Body of pancreas (tissue), 4 donors: Measurements from ENCODE around the gene CLIC3. TPM values are rescaled to one million over a fixed set of nuclear protein-coding genes. Genes with fewer than 3 reads are reported as not detected.

Experiments used
- ATAC-seq: fragments of 150-250 bp; one replicate; pipeline ENCODE4 v1.9.1; 2016
- DNase-seq, 4 donors: peaks; one replicate each; pipeline ENCODE4 v3.0.0-alpha.2; 2019
- H3K27ac ChIP-seq, 4 donors: fragments of 200-600 bp; sonication (generic); 1 replicate in 3 of 4; 2 replicates in 1 of 4; pipeline versions ENCODE4 v1.5.1 to v1.6.1; 2016 to 2019; ENCODE audit warnings: mild to moderate bottlenecking in 1 of 4, mixed read lengths in 1 of 4, moderate library complexity in 1 of 4
- H3K27me3 ChIP-seq, 2 donors: fragments of 200-600 bp; sonication (generic); one replicate each; pipeline ENCODE4 v1.6.0; 2016; ENCODE audit warnings: mild to moderate bottlenecking in 1 of 2
- H3K36me3 ChIP-seq, 2 donors: fragments of 200-600 bp; sonication (generic); replicated peaks in 1 of 2; 2 replicates each; pipeline ENCODE4 v1.5.1; 2016; ENCODE audit warnings: low read depth in 2 of 2; ENCODE audit not compliant: insufficient read depth in 1 of 2
- H3K4me1 ChIP-seq: fragments of 200-600 bp; sonication (generic); one replicate; pipeline ENCODE4 v1.6.0; 2016
- H3K4me3 ChIP-seq, 2 donors: fragments of 200-600 bp; sonication (generic); 1 replicate in 1 of 2; 2 replicates in 1 of 2; pipeline ENCODE4 v1.5.1; 2016 to 2019
- H3K9me3 ChIP-seq, 3 donors: fragments of 200-600 bp; sonication (generic); 1 replicate in 2 of 3; 2 replicates in 1 of 3; pipeline ENCODE4 v1.5.1; 2016
- POLR2A ChIP-seq, 3 donors: fragments of 450-650 bp; IDR thresholded peaks; one replicate each; pipeline ENCODE4 v1.6.1; 2016; ENCODE audit warnings: antibody characterized with exemption in 3 of 3, mild to moderate bottlenecking in 2 of 3
- WGBS, 2 donors: methylation state at CpG; one replicate each; pipeline ENCODE4 v1.1.5; 2017; 5-methylcytosine and 5-hydroxymethylcytosine counted together
- intact Hi-C: fragments of 100-400 bp; cut with DNase I; formaldehyde crosslinking; loops from one replicate; pipeline ENCODE4 v1.15.1; 2023
- total RNA-seq, 2 donors: library from RNA; depleted of rRNA; stranded (reverse); fragments of >200 nt; gene quantifications; one replicate each; pipeline ENCODE4 v1.1.0, GENCODE V29; 2016
- TF ChIP-seq, protein P1 (sequence below), 7 experiments: fragments of 450-650 bp in 4 of 7; fragments of 200-600 bp in 3 of 7; sonication (generic) in 3 of 7; IDR thresholded peaks; one replicate each; pipeline ENCODE4 v1.5.1; 2016 to 2019; ENCODE audit warnings: antibody characterized with exemption in 7 of 7

Gene CLIC3
- total RNA-seq, 2 donors from 2014 or later, result 2.0 TPM; not detected in 1

DNA sequence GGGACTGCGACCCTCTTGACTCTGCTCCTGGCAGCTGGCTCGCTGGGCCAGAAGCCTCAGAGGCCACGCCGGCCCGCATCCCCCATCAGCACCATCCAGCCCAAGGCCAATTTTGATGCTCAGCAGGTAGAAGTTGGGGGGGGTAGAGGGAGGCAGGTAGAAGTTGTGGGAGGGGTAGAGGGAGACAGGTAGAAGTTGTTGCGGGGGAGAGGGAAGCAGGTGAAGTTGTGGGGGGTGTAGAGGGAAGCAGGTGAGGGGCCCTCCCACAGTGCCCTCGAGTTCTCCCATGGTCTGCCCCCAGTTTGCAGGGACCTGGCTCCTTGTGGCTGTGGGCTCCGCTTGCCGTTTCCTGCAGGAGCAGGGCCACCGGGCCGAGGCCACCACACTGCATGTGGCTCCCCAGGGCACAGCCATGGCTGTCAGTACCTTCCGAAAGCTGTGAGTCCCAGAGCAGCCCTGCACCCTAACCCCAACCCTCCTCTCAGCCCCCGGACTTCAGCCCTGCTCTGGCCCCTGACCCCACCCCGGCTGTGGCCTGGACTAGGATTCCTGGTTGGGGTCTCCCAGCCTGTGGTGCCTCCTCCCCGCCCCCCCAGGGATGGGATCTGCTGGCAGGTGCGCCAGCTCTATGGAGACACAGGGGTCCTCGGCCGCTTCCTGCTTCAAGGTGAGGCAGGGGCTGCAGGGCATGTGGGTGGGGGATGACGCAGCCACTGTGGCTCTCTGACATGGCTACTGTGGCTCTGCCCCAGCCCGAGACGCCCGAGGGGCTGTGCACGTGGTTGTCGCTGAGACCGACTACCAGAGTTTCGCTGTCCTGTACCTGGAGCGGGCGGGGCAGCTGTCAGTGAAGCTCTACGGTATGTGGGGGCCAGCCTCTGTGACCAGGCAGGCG, 50.8 kb downstream of the CLIC3 start:
- Histone ChIP-seq H3K27ac (no peak overlapping the region), H3K36me3 (peaks cover 16 to 21% of the 10 kb centered on the region in 2 donors), H3K4me3 (no peak overlapping the region), H3K9me3 (no peaks in the 10 kb centered on the region), H3K27me3 (no peaks in the 10 kb centered on the region), H3K4me1 (peaks cover 50% of the 10 kb centered on the region)
- intact Hi-C loops, result loop anchor here (10.0 kb wide), 1 partner anchor 91 kb away; the partner anchor contains the start of gene MAMDC4
- TF ChIP-seq POLR2A (IDR thresholded peaks at IDR 0.05), result no peak
- TF ChIP-seq, protein P1, sequence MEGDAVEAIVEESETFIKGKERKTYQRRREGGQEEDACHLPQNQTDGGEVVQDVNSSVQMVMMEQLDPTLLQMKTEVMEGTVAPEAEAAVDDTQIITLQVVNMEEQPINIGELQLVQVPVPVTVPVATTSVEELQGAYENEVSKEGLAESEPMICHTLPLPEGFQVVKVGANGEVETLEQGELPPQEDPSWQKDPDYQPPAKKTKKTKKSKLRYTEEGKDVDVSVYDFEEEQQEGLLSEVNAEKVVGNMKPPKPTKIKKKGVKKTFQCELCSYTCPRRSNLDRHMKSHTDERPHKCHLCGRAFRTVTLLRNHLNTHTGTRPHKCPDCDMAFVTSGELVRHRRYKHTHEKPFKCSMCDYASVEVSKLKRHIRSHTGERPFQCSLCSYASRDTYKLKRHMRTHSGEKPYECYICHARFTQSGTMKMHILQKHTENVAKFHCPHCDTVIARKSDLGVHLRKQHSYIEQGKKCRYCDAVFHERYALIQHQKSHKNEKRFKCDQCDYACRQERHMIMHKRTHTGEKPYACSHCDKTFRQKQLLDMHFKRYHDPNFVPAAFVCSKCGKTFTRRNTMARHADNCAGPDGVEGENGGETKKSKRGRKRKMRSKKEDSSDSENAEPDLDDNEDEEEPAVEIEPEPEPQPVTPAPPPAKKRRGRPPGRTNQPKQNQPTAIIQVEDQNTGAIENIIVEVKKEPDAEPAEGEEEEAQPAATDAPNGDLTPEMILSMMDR (IDR thresholded peaks at IDR 0.05), result no peak
- 86 to 88% methylated on average over 18 to 30 of the region's 30 CpGs for WGBS, 2 donors
- no peak for DNase-seq
- ATAC-seq, result no peak

Other genes starting within 250 kb of the CLIC3 start
- not detected for gene LCN6, start 248.0 kb downstream of the CLIC3 start, total RNA-seq
- not detected for gene LCN8, start 238.3 kb downstream of the CLIC3 start, total RNA-seq
- gene LCN15, start 232.1 kb downstream of the CLIC3 start, total RNA-seq, result not detected
- gene TMEM141, start 205.2 kb downstream of the CLIC3 start, total RNA-seq, result 10 to 100 TPM; 45.1 to 52.1 TPM
- gene CCDC183, start 200.2 kb downstream of the CLIC3 start, total RNA-seq, result 10 to 100 TPM in 1 of 2 donors, 1 to 10 TPM in 1; 3.3 to 14.5 TPM
- gene RABL6, start 188.6 kb downstream of the CLIC3 start, total RNA-seq, result 10 to 100 TPM; 69.8 to 72.8 TPM
- gene AJM1, start 154.1 kb downstream of the CLIC3 start, total RNA-seq, result 10 to 100 TPM in 1 of 2 donors, 1 to 10 TPM in 1; 5.2 to 13.2 TPM
- 10 to 100 TPM; 60.6 to 65.6 TPM for gene PHPT1, start 147.2 kb downstream of the CLIC3 start, total RNA-seq
- gene MAMDC4, start 144.2 kb downstream of the CLIC3 start, total RNA-seq, result 10 to 100 TPM in 1 of 2 donors, 1 to 10 TPM in 1; 6.5 to 25.7 TPM
- 100 to 1,000 TPM; 196 to 238 TPM for gene EDF1, start 130.3 kb downstream of the CLIC3 start, total RNA-seq
- gene TRAF2, start 110.1 kb downstream of the CLIC3 start, total RNA-seq, result 10 to 100 TPM in 1 of 2 donors, 1 to 10 TPM in 1; 5.2 to 30.7 TPM
- gene FBXW5, start 51.8 kb downstream of the CLIC3 start, total RNA-seq, result 100 to 1,000 TPM; 156 to 161 TPM
- not detected for gene C8G, start 51.3 kb downstream of the CLIC3 start, total RNA-seq
- 1 to 10 TPM; 1.3 to 4.9 TPM for gene LCN12, start 44.3 kb downstream of the CLIC3 start, total RNA-seq
- 10 to 100 TPM; 17.8 to 48.0 TPM for gene PTGDS, start 19.1 kb downstream of the CLIC3 start, total RNA-seq
- not detected for gene LCNL1, start 13.6 kb downstream of the CLIC3 start, total RNA-seq
- 10 to 100 TPM; 34.0 to 97.2 TPM for gene PAXX, start 4.1 kb downstream of the CLIC3 start, total RNA-seq
- gene ABCA2, start 31.7 kb upstream of the CLIC3 start, total RNA-seq, result 10 to 100 TPM; 28.7 to 29.6 TPM
- gene FUT7, start 35.5 kb upstream of the CLIC3 start, total RNA-seq, result not detected
- gene NPDC1, start 49.6 kb upstream of the CLIC3 start, total RNA-seq, result 100 to 1,000 TPM in 1 of 2 donors, 10 to 100 TPM in 1; 72.1 to 105 TPM
- gene ENTPD2, start 57.5 kb upstream of the CLIC3 start, total RNA-seq, result 1 to 10 TPM; 1.3 to 1.6 TPM
- gene SAPCD2, start 74.0 kb upstream of the CLIC3 start, total RNA-seq, result under 1 TPM; 0.66 to 0.78 TPM
- 1 to 10 TPM; 7.8 to 8.2 TPM for gene UAP1L1, start 80.9 kb upstream of the CLIC3 start, total RNA-seq
- 10 to 100 TPM; 32.6 to 34.2 TPM for gene MAN1B1, start 90.4 kb upstream of the CLIC3 start, total RNA-seq
- 100 to 1,000 TPM; 137 to 171 TPM for gene DPP7, start 118.2 kb upstream of the CLIC3 start, total RNA-seq
- gene GRIN1, start 142.6 kb upstream of the CLIC3 start, total RNA-seq, result not detected
- 1 to 10 TPM in 1 of 2 donors, not detected in 1; 1.3 TPM for gene LRRC26, start 173.5 kb upstream of the CLIC3 start, total RNA-seq
- not detected for gene TMEM210, start 175.5 kb upstream of the CLIC3 start, total RNA-seq
- 10 to 100 TPM; 24.1 to 51.7 TPM for gene ANAPC2, start 192.0 kb upstream of the CLIC3 start, total RNA-seq
- 10 to 100 TPM; 62.3 to 79.1 TPM for gene SSNA1, start 192.1 kb upstream of the CLIC3 start, total RNA-seq
- 10 to 100 TPM; 90.0 to 91.3 TPM for gene TPRN, start 204.2 kb upstream of the CLIC3 start, total RNA-seq
- gene TMEM203, start 209.1 kb upstream of the CLIC3 start, total RNA-seq, result 10 to 100 TPM; 11.9 to 18.1 TPM
- gene NDOR1, start 209.1 kb upstream of the CLIC3 start, total RNA-seq, result 10 to 100 TPM; 17.1 to 22.7 TPM
- gene RNF208, start 225.7 kb upstream of the CLIC3 start, total RNA-seq, result 10 to 100 TPM in 1 of 2 donors, under 1 TPM in 1; 0.78 to 14.5 TPM
- not detected for gene CYSRT1, start 228.6 kb upstream of the CLIC3 start, total RNA-seq
- under 1 TPM in 1 of 2 donors, not detected in 1; 0.26 TPM for gene RNF224, start 230.9 kb upstream of the CLIC3 start, total RNA-seq
- gene SLC34A3, start 234.3 kb upstream of the CLIC3 start, total RNA-seq, result under 1 TPM in 1 of 2 donors, not detected in 1; 0.33 TPM
- gene TUBB4B, start 244.7 kb upstream of the CLIC3 start, total RNA-seq, result 100 to 1,000 TPM in 1 of 2 donors, 10 to 100 TPM in 1; 79.1 to 171 TPM